GM21717 (cell line): ENCODE results near the gene LIFR.
"Not testable (repeated sequence)": the region's sequence is repeated elsewhere in the genome, so short reads cannot be mapped to it uniquely, and the experiment has no call there.

Experiments
- ATAC-seq: cut with Tn5 transposase; IDR thresholded peaks from one replicate; pipeline ENCODE4 v1.9.1; 2021; ENCODE audit warnings: mild to moderate bottlenecking, moderate library complexity; ENCODE audit not compliant: unreplicated experiment

The LIFR gene

DNA sequence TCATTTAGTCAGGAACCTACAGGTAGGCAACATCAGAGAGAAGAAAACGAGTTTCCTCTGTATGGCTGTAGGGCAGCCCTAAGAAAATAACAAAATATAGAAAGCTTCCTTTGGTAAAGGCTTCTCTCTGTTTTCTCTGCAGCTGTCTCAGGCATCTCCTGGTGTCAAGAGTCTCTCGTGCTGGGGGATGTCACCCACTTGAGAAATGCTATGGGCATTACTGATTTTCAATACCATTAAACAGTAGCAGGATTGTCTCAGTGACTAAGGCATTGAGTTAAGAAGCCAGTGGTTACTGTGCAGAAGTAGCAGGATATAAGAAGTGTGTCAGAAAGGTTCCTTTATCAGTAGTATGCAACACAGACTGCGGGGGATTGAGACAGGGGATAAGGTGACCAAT, 32.4 kb downstream of the LIFR start:
- no peak for ATAC-seq

DNA sequence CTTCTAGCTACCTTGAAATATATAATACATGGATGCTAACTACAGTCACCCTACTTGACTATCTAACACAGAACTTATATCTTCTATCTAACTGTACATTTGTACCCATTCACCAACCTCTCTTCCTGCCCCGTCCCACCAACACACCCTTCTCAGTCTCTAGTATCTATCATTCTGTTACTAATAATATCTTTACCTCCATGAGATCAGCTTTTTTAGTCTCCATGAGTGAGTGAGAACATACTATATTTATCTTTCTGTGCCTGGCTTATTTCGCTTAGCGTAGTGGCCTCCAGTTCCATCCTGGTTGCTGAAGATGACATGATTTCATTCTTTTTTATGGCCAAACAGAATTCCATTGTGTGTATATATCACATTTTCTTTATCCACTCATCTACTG, 37.0 kb downstream of the LIFR start:
- ATAC-seq, result no peak

DNA sequence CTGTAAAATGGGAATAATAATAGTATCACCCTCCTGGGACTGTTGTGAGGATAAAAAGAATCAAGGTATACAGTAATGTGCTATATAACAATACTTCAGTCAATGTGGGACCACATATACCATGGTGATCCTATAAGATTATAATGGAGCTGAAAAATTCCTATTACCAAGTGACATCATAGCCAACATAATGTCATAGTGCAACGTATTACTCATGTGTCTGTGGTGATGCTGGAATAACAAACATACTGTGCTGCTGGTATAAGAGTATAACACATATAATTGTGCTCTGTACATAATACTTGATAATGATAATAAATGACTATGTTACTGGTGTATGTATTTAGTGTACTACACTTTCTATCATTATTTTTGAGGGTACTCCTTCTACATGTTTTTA, 38.1 kb downstream of the LIFR start:
- ATAC-seq, result no peak

DNA sequence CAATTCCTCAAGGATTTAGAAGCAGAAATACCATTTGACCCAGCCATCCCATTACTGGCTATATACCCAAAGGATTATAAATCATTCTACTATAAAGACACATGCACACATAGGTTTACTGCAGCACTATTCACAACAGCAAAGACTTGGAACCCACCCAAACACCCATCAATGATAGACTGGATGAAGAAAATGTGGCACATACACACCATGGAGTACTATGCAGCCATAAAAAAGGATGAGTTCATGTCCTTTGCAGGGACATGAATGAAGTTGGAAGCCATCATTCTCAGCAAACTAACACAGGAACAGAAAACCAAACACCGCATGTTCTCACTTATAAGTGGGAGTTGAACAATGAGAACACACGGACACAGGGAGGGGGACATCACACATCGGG, 39.8 kb downstream of the LIFR start:
- not testable (repeated sequence) for ATAC-seq

DNA sequence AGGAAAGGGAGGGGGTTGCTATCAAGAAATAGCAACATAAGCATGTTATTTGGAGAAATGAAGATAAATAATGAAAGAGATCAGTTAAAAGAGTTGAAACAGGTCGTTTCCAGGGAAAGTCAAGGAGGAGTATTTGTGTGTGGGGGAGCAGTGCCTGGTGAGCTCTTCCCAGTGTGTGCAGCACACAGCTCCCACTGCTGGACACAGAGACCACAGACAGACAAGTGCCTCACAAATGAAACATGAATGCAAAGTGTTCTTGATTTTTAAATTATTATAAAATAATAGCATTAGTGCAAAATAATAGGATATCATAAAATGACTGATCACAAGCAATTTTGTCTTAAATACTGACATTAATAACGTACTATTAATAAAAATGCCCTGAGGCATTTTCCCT, 40.8 kb downstream of the LIFR start:
- no peak for ATAC-seq

DNA sequence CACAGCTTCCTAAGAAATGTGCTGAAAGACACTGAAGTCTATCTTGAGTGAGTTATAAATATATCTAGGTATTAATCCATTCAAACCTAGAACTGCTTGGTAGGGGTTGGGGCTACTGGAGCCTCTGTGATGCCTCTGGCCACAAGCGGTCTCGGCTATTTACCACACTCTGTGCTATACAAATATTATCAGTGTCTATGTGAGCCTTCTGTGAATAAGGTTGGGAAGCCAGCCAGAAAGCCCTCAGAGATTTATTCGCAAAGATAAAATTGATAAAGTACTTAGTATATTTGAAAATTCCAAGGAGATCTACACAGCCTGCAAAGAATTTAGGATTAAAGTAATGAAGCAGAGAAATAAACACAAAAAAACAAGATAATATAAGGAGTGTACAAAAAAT, 41.4 kb downstream of the LIFR start:
- no peak for ATAC-seq

DNA sequence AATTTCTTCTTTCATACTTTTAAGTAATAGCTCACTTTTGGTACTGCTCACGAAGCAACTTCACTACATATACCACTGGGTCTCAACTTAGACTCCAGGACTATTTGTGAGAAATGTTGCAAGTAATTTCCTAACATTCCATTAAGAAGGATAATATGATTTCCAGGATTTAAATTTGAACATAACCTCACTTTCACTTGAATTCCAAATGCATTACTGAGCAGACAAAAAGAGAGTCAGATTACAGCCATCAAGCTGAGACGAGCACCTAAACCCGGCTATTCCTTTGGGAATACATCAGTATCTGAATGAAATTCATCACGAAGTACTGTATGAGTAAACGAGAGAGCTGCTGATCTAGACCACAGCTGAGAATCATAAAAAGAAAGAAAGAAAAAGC, 47.3 kb downstream of the LIFR start:
- no peak for ATAC-seq

DNA sequence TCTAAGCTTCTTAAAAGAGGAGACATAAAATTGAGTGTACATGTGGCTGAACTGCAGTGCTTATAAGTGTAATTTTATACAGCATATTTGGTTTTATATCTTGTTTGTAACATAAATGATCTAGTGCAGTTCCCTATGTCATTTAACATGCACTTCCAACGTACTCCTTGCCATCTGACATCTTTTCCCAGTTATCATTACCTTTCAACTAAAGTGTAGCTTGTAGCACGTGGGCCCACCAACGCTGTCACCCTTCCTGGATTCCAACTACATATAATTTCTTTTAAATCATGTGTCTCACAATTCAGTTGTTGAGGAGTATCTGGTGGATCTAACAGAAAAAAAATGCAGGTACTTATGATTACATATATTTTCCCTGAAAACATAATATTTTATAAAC, 50.1 kb downstream of the LIFR start:
- no peak for ATAC-seq

DNA sequence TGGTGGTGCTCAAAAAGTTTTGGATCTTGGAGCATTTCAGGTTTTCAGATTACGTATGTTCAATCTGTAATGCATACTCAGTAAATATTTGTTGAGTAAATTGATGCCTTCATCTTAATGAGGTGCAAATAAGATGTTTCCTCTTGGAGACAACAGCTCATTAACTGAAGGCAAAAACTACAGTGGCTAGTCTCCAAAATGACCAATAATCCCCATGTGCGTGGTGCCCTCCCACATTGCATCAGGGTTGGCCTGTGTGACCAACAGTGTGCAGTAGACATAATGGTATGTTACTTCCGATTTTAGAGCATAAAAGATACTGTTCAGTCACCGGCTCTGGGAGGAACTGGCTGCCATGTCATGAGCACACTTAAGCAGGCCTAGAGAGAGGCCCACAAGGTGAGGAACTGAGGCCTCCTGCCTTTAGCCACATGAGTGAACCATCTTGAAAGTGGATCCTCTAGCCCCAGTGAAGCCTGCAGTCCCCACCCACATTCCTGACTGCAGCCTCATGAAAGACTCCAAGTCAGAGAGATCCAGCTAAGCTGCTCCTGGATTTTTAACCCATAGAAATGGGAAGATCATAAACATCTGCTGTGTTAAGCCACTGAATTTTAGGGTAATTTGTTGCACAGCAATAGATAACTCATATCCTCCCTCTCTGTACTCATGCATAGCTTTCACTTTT, 55.7 kb downstream of the LIFR start:
- ATAC-seq, result no peak

DNA sequence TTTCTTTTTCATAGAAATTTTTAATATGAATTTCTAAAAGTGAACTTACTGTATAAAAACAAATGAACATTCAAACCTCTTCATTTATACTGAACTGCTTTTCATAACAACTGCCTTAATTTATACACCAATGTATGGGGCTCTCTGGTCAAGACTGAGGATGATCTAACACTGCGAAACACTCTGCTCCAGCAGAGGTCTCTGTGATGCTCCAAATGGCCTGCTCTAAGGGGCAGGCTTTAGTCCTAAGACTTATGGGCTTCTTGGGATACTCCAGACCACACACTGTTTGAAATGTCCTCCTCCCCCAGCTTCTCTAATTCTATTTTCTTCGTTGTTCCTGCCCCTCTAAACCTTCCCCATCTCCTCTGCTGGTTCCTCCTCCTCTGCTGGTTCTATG, 58.5 kb downstream of the LIFR start:
- ATAC-seq, result no peak

DNA sequence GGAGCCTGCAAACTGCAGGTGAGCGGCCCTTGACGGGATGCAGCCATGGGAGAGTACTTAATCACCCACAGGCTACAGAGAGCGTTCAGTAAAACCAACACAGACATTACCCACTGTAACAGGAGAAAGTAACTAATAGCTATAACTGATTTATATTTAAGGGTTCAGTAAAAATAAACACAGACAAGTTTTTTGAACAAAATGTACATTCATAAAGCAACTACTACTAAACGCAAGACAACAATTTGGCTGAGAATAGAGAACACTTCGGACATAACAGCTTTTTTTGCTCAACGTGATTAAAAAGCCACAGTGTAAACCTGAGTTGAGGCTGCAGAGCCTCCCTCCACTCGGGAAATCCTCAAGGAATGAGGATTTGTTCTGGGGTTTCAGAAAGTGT, 61.7 kb downstream of the LIFR start:
- ATAC-seq, result no peak

DNA sequence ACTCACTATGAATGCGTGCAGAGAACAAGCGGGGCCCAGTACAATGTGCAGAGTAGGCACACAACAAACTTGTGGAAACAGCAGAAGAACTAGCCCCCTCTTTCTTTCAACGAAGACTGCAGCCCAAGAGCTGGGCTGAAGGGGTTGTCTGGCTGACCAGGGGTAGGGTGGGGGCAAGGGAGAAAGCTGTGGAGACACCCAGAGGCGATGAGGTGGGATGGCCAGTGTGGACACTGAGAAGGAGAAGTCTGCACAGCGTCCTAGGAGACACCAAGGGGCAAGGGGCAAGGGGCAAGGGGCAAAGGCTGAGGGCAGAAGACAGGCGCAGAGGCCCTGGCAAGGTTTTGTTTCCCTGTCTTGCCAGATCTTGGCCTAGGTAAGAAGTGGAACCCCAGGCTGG, 62.3 kb downstream of the LIFR start:
- no peak for ATAC-seq

DNA sequence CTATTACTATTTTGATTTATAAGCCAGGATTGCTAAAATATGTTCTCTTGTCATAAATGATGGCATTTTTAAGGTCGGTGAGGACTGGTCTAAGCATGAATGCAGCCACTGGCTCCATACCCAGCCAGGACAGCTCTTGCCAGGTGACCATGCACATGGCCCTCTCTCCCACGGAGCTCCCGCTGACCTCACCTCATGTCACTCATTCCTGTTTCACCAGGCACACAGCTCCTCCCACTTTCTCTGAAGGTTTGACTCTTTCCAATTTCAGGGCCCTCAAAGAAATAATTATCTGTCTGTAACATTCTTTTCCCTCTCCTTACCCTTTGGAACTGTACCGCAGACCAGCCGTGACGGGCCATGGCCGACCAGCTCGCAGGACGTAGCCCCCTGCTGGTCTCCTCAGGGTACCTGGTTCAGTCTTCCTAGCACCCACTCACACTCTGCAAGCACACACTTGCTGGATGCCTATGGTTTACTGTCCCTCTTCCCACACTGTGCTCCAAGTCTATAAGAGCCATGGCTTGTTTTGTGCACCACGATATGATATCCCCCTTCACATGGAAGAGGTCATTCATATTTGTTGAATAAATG, 72.5 kb downstream of the LIFR start:
- ATAC-seq, result no peak

DNA sequence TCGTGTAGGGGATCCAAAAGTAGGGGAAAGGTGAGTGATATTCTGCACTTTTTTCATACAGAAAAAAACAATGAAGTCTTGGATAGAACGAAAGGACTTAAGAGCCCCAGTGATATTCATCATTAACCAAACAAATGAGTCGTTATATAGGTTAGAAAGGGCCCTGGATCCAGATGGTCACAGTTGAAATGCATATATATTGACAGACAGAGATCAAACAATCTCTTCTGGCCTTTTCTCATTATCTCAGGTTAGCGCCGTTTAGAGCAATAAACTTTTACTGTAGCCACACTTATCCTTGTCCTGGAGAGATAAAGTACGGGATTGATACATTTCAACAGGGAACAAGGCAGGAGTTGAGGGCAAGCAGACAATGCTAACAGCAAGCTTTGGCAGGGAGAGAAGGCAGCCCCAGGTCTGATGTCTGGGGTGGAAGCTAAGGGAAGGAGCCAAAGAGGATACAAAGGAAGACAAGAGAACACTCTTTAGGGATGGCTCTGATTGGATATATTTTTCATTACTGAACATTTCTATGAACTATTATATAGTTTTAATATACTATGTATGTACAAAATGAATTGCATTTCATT, 77.0 kb downstream of the LIFR start:
- no peak for ATAC-seq

DNA sequence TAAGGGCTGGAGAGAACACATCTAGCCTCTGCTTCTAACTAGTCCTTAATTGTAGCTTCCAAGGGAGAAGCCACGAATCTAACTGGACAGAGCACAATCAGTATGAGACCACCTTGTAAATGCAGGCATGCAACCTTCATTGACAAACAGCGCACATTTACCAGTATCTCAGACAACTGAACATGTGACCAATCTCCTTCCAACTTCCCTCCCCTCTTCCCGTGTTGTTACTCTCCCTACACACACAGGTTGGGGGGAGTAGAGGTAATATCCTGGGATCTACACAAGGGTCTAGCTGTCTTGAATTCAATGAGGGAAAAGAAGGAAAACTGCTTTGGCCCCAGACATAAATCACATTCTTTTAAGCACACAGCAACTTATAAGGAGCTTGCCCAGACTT, 77.6 kb downstream of the LIFR start:
- no peak for ATAC-seq

DNA sequence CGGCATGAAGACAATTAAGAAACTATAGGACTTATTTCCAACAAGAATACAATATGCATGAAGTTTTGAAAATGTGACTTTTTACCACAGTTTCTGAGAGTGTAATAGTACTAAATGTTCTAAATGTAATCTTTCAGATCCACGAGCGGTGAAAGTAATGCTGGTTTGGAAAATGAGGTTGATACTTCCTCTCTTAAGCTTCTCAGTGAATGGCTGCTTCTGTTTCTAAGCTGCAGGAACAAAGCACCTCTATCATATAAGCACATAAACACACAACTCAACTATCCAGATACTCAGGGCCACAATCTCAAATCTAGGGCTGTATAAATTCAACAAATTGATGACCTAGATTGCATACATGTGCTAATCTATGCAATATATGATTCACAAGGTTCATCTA, 78.3 kb downstream of the LIFR start:
- ATAC-seq, result no peak

DNA sequence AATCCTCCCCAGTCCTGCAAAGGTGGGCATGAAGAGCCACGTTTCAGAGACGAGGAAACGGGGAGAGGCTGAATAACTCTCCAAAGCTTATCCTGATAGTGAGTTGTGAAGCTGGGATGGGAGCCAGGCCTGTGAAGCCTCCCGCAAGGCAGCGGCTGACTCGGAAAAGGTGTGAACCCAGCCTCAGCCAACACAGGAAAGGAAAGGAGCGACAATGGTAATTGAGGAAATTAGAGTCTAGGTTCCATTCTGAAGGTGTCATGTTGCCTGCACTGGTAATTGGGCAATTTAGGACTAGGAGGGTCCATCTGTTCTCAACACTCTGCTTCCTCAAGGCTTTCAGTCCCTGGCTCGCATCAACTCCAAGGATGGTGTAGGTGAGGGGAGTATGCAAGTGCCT, 83.4 kb downstream of the LIFR start:
- ATAC-seq, result no peak

DNA sequence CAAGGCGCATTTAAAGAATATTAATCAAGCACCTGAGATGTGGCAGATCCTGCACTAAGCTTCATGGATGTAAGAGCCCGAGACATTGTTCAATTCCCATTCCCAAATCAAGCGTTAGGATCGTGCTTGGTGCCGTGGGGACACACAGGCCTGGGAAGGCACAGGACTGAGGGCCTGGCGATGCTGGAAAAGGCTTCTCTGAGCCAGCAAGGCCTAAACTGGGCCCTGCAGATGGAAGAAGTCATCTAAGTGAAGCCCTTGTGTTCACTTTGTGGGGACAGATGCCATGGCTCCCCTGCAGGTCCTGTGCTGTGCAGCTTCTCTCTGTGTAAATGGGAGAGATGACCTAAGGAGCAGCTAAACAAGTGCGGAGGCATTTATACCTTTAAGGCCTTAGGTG, 83.9 kb downstream of the LIFR start:
- no peak for ATAC-seq

DNA sequence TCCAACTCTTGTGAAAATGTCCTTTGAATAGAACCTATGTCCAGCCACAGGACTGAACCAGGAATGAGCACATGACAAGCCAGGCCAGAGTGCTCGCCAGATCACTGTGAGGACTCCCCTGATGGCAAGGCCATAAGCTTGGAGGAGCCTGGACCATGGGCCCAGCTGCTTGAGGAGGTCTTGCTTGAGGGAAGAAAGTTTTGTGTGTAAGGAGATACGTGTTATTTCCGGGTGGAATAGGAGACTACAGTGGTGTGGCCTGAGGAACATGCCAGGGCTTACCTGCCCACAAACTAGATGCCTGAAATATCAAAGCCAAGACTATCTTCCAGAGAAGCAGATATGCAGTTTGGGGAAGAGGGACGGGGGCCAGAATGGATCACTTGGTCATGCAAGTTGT, 84.7 kb downstream of the LIFR start:
- ATAC-seq, result no peak

DNA sequence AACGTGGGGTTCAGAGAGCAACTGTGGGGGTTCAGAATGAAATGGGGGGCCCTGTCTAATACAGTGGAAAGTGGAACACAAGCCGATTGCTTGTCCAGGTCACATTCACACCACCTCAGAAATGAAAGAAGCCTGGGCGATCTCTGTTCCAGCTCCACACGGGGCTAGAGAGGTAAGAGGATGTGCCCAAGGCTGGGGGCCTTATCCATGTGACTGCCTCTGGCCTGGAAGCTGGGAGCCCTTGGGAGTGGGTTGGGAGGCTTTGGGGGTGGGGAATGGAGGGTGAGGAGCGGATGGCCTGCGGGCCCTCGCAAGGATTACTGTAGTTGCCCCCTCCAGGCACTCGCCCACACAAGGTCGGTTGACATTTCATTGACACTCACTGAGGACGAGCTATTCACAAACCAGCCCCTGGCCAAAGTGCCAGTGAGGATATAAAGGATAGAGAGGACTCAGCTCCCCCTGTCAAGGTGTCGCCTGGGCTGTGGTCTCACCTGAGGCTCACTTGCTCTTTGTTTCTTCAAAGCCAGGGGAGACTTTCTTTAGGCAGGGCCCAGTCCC, 86.7 kb downstream of the LIFR start:
- no peak for ATAC-seq

DNA sequence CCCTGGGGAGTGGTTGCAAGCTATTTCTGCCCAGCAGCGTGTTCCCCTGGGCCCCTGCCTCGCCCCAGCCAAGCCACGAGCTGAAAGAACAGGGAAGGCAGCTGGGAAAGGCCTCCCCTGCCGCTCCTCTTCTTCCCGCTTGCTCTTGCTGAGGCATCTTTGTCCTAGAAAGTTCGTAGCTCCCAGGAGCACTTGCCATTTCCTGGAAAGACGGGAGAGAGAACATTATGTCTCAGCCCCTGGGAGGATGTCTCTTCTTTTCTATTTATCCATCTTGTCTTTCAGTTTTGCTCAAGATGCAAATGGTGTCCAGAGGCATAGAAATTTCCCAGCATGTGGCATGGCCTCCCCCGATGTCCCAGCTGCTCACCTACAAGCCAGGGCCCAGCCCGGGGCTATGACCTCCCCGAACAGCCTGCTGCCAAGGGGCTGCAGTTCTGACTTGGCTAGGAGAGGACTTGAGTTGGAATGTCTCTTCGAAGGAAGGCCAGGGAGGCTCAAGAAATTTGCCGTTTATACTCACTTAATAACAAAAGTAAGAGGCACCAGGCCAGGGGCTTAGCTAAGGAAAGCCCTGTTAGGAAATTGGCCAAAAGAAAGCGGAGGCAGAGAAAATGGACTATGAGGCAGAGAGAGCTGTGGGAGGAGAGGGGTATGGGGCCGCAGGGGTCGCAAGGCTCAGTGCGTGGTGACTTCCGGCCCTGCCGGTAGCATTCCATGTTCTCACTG, 87.3 kb downstream of the LIFR start:
- ATAC-seq, result no peak

DNA sequence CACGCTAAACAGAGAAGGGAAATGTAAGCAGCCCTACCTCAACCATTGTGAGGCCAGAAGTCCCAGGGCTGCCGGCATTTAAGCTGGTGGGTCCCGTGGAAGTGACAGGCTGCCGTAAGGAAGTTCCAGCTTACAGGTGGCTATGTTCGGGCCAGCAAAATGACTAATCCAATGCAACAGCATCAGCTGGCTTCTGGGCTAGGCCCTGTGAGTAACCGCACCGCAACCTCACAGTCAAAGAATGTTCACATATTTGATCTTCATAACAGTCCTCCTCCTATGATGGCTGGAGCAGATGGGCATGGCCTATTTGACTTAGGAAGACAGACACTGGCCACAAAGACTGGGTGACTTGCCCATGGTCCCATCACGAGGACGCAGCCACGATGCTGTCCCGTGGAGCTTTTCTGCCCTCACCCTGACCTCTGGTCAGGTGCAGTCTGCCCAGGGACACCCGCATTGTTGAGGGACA, 88.2 kb downstream of the LIFR start:
- ATAC-seq, result no peak
